SK-N-SH (cell line): ENCODE results near the gene CREG1. TPM values are rescaled to one million over a fixed set of nuclear protein-coding genes. Genes with fewer than 3 reads are reported as not detected.

Source experiments
- CTCF ChIA-PET: fragments of 300-600, 350-600 bp; formaldehyde crosslinking; extraction: SDS; loops from one replicate; lab custom pipeline; 2021; lab: Yijun Ruan, JAX
- POLR2A ChIA-PET: fragments of 350-600 bp; sonication (Branson Sonifier 250); formaldehyde crosslinking; extraction: SDS; loops from one replicate; lab custom pipeline; 2020; ENCODE audit warnings: antibody characterized with exemption, inconsistent platforms; lab: Yijun Ruan, JAX
- DNase-seq: peaks from one replicate; pipeline ENCODE4 v3.0.0; 2012
- H2AFZ ChIP-seq: fragments of 200-600 bp; sonication (generic); 2 replicates; pipeline ENCODE4 v1.8.1; 2016; ENCODE audit warnings: antibody characterized with exemption, mild to moderate bottlenecking, low read depth
- H3F3A ChIP-seq: fragments of 200-600 bp; sonication (generic); replicated peaks from 2 replicates; pipeline ENCODE3; 2016; ENCODE audit warnings: antibody characterized with exemption, mild to moderate bottlenecking; ENCODE audit not compliant: insufficient read depth
- H3K27ac ChIP-seq, 2 experiments: fragments of 200-500 bp in 1 of 2; fragments of 200-600 bp in 1 of 2; sonication (Bioruptor generic) in 1 of 2; sonication (generic), shearing (Covaris generic) in 1 of 2; 2 replicates each; pipeline versions ENCODE4 v1.5.1 to v1.6.1; 2014 to 2016; ENCODE audit warnings: low read depth in 2 of 2, inconsistent platforms in 1 of 2, low read length in 1 of 2, mild to moderate bottlenecking in 1 of 2, mixed read lengths in 1 of 2
- H3K27me3 ChIP-seq: fragments of 200-600 bp; sonication (generic), shearing (Covaris generic); 2 replicates; pipeline ENCODE4 v1.6.1; 2016; ENCODE audit warnings: mixed run types; ENCODE audit not compliant: insufficient read depth
- H3K36me3 ChIP-seq, 2 experiments: fragments of 200-500 bp in 1 of 2; fragments of 200-600 bp in 1 of 2; sonication (Bioruptor generic) in 1 of 2; sonication (generic) in 1 of 2; replicated peaks in 1 of 2; 2 replicates each; pipeline versions ENCODE3 to v1.5.1; 2014 to 2016; ENCODE audit warnings: low read length in 1 of 2, mild to moderate bottlenecking in 1 of 2; ENCODE audit not compliant: insufficient read depth in 2 of 2, control insufficient read depth in 1 of 2
- H3K4me1 ChIP-seq, 2 experiments: fragments of 200-500 bp in 1 of 2; fragments of 200-600 bp in 1 of 2; sonication (Bioruptor generic) in 1 of 2; sonication (generic), shearing (Covaris generic) in 1 of 2; 2 replicates each; pipeline versions ENCODE4 v1.5.1 to v1.6.1; 2014 to 2016; ENCODE audit warnings: low read depth in 1 of 2, low read length in 1 of 2, mixed run types in 1 of 2; ENCODE audit not compliant: insufficient read depth in 2 of 2, control insufficient read depth in 1 of 2
- H3K4me2 ChIP-seq: fragments of 200-600 bp; sonication (generic), shearing (Covaris generic); 2 replicates; pipeline ENCODE4 v1.6.1; 2017; ENCODE audit warnings: mixed run types
- H3K4me3 ChIP-seq, 2 experiments: fragments of 200-500 bp in 1 of 2; fragments of 200-600 bp in 1 of 2; sonication (Bioruptor generic) in 1 of 2; sonication (generic), shearing (Covaris generic) in 1 of 2; 2 replicates each; pipeline versions ENCODE4 v1.5.1 to v1.8.1; 2014 to 2016; ENCODE audit warnings: low read depth in 2 of 2, inconsistent platforms in 1 of 2, low read length in 1 of 2, mild to moderate bottlenecking in 1 of 2, mixed read lengths in 1 of 2, moderate library complexity in 1 of 2
- H3K79me2 ChIP-seq: fragments of 200-600 bp; sonication (generic); 2 replicates; pipeline ENCODE4 v1.8.1; 2017; ENCODE audit warnings: mild to moderate bottlenecking; ENCODE audit not compliant: insufficient read depth
- H3K9ac ChIP-seq: fragments of 200-600 bp; sonication (generic); 2 replicates; pipeline ENCODE4 v1.6.1; 2017; ENCODE audit warnings: mixed run types
- H3K9me2 ChIP-seq: fragments of 200-600 bp; sonication (generic); 2 replicates; pipeline ENCODE4 v1.6.1; 2017; ENCODE audit warnings: mixed run types
- H3K9me3 ChIP-seq: fragments of 200-600 bp; sonication (generic); 2 replicates; pipeline ENCODE4 v1.6.1; 2017; ENCODE audit warnings: mixed run types, mild to moderate bottlenecking, moderate library complexity
- H4K20me1 ChIP-seq: fragments of 200-600 bp; sonication (generic); 2 replicates; pipeline ENCODE4 v1.6.1; 2017; ENCODE audit warnings: mild to moderate bottlenecking, mixed run types; ENCODE audit not compliant: insufficient read depth
- CHD2 ChIP-seq: fragments of 150-350 bp; IDR thresholded peaks from 2 replicates; pipeline ENCODE4 v1.6.1; 2018; ENCODE audit warnings: low read length; ENCODE audit not compliant: partially characterized antibody
- ELF1 ChIP-seq: IDR thresholded peaks from 2 replicates; pipeline ENCODE4 v1.4.0; 2012
- EZH2phosphoT487 ChIP-seq: fragments of 200-600 bp; sonication (generic); IDR thresholded peaks from 2 replicates; pipeline ENCODE4 v1.6.1; 2017; ENCODE audit warnings: low read depth, mixed run types, mild to moderate bottlenecking, antibody characterized with exemption, moderate library complexity, borderline replicate concordance
- FOSL2 ChIP-seq: IDR thresholded peaks from 2 replicates; pipeline ENCODE4 v1.4.0; 2012; ENCODE audit warnings: low read depth, mild to moderate bottlenecking, moderate library complexity, borderline replicate concordance
- FOXM1 ChIP-seq: IDR thresholded peaks from 2 replicates; pipeline ENCODE4 v1.4.0; 2012; ENCODE audit warnings: low read depth, mild to moderate bottlenecking
- JUND ChIP-seq: IDR thresholded peaks from 2 replicates; pipeline ENCODE4 v1.4.0; 2012
- MEF2A ChIP-seq: IDR thresholded peaks from 2 replicates; pipeline ENCODE4 v1.4.0; 2012; ENCODE audit warnings: low read depth, borderline replicate concordance
- NRF1 ChIP-seq: IDR thresholded peaks from 2 replicates; pipeline ENCODE4 v1.6.1; 2012; ENCODE audit warnings: low read depth, mild to moderate bottlenecking, low read length
- POLR2AphosphoS5 ChIP-seq: IDR thresholded peaks from 2 replicates; pipeline ENCODE4 v1.6.1; 2012; ENCODE audit warnings: low read depth, low read length
- RAD21 ChIP-seq: IDR thresholded peaks from 2 replicates; pipeline ENCODE4 v1.6.1; 2012; ENCODE audit warnings: mild to moderate bottlenecking, low read length
- RFX5 ChIP-seq: IDR thresholded peaks from 2 replicates; pipeline ENCODE4 v1.6.1; 2012; ENCODE audit warnings: mild to moderate bottlenecking, improper control_type of control experiment, low read length
- SIN3A ChIP-seq: IDR thresholded peaks from 2 replicates; pipeline ENCODE4 v1.6.1; 2012; ENCODE audit warnings: low read depth, mild to moderate bottlenecking, low read length, moderate library complexity, borderline replicate concordance
- TAF1 ChIP-seq: IDR thresholded peaks from 2 replicates; pipeline ENCODE4 v1.6.1; 2012; ENCODE audit warnings: low read depth, mild to moderate bottlenecking, low read length, moderate library complexity, borderline replicate concordance
- WGBS: methylation state at CpG from one replicate; pipeline ENCODE4 v1.1.6; 2017; ENCODE audit warnings: low lambda C conversion rate; 5-methylcytosine and 5-hydroxymethylcytosine counted together
- polyA plus RNA-seq, 3 experiments: library from polyadenylated mRNA; depleted of rRNA; stranded (reverse); fragments of >200 nt; gene quantifications; 2 replicates each; pipeline ENCODE4 v1.2.3, GENCODE V29; 2012
- TF ChIP-seq, protein P1 (sequence below): fragments of 150-350 bp; IDR thresholded peaks from 2 replicates; pipeline ENCODE4 v1.6.1; 2017; ENCODE audit warnings: antibody characterized with exemption, low read length, low read depth, borderline replicate concordance
- TF ChIP-seq, protein P2 (sequence below): IDR thresholded peaks from 2 replicates; pipeline ENCODE4 v1.4.0; 2012; ENCODE audit warnings: low read depth, borderline replicate concordance
- TF ChIP-seq, protein P3 (sequence below): fragments of 200-600 bp; sonication (generic); IDR thresholded peaks from 2 replicates; pipeline ENCODE4 v1.6.1; 2017; ENCODE audit warnings: antibody characterized with exemption, mild to moderate bottlenecking, moderate library complexity

The CREG1 gene
- polyA plus RNA-seq, 1 of the 3 experiments (the other 2 are of a cell fraction): 26.1 TPM

- ChIA-PET CTCF (interaction anchor here (0.7 to 3.9 kb wide), 6 partner anchors 16 to 248 kb away, joined by 3 to 13 read pairs (median 5); no protein-coding TSS in a partner anchor), POLR2A (no interaction called here)
- H3K9me2 ChIP-seq: no peaks in the 10 kb centered on the region
- H3K4me3 ChIP-seq: no peak overlapping the region
- TF ChIP-seq FOSL2 (no peak), ELF1 (no peak), NRF1 (no peak), FOXM1 (no peak)
- TF ChIP-seq, protein P1, sequence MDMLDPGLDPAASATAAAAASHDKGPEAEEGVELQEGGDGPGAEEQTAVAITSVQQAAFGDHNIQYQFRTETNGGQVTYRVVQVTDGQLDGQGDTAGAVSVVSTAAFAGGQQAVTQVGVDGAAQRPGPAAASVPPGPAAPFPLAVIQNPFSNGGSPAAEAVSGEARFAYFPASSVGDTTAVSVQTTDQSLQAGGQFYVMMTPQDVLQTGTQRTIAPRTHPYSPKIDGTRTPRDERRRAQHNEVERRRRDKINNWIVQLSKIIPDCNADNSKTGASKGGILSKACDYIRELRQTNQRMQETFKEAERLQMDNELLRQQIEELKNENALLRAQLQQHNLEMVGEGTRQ: no peak
- TF ChIP-seq, protein P2, sequence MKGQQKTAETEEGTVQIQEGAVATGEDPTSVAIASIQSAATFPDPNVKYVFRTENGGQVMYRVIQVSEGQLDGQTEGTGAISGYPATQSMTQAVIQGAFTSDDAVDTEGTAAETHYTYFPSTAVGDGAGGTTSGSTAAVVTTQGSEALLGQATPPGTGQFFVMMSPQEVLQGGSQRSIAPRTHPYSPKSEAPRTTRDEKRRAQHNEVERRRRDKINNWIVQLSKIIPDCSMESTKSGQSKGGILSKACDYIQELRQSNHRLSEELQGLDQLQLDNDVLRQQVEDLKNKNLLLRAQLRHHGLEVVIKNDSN: no peak
- no peak overlapping the region for H3K9ac ChIP-seq
- DNase-seq: no peak
- H4K20me1 ChIP-seq: no peaks in the 10 kb centered on the region
- 74% methylated on average over 15 of the region's 19 CpGs for WGBS
- H3K36me3 ChIP-seq: no peaks in the 10 kb centered on the region
- H3K79me2 ChIP-seq: no peaks in the 10 kb centered on the region
- no peaks in the 10 kb centered on the region; the same call in 1 of the 2 replicates for H3K27me3 ChIP-seq
- no peaks in the 10 kb centered on the region for H3K4me1 ChIP-seq
- H3F3A ChIP-seq: no peaks in the 10 kb centered on the region
- H2AFZ ChIP-seq: no peak overlapping the region
- H3K27ac ChIP-seq: no peak overlapping the region
- no peak overlapping the region for H3K4me2 ChIP-seq
- no peaks in the 10 kb centered on the region for H3K9me3 ChIP-seq
Observed at GRCh38 chr1:167516404-167517388, 36.9 kb downstream of the CREG1 start.

DNA sequence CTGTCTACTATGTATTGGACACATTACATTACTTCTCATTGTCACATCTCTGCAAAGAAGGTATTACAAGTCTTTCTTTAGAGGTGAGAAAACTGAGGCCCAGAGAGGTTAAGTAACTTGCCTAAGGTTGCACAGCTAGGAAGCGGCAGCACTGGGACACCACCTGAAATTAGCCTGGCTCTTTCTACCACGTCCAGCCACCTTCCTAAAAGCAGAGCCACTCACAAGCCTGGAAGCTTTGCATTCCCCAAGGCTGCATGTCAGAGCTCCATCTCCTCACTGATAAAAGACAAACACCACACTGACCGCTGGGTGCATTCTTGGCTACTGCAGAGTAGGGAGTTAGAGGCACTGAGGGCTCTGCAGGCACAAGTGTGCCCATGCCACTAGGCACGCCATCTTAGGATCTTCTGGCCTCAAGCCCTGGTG is 37.7 kb downstream of the CREG1 start:
- no peak for TF ChIP-seq FOSL2
- no peak for TF ChIP-seq MEF2A
- TF ChIP-seq RFX5: no peak
- no peak for TF ChIP-seq POLR2AphosphoS5
- TF ChIP-seq, protein P1: no peak
- TF ChIP-seq SIN3A: no peak
- TF ChIP-seq TAF1: no peak
- no peak for TF ChIP-seq FOXM1
- no peak for TF ChIP-seq JUND
- TF ChIP-seq RAD21: no peak
- no peak for TF ChIP-seq EZH2phosphoT487
- TF ChIP-seq, protein P3, sequence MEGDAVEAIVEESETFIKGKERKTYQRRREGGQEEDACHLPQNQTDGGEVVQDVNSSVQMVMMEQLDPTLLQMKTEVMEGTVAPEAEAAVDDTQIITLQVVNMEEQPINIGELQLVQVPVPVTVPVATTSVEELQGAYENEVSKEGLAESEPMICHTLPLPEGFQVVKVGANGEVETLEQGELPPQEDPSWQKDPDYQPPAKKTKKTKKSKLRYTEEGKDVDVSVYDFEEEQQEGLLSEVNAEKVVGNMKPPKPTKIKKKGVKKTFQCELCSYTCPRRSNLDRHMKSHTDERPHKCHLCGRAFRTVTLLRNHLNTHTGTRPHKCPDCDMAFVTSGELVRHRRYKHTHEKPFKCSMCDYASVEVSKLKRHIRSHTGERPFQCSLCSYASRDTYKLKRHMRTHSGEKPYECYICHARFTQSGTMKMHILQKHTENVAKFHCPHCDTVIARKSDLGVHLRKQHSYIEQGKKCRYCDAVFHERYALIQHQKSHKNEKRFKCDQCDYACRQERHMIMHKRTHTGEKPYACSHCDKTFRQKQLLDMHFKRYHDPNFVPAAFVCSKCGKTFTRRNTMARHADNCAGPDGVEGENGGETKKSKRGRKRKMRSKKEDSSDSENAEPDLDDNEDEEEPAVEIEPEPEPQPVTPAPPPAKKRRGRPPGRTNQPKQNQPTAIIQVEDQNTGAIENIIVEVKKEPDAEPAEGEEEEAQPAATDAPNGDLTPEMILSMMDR: no peak
- no peak for TF ChIP-seq CHD2
- no peak overlapping the region for H3K4me3 ChIP-seq
- no peaks in the 10 kb centered on the region for H3K9me3 ChIP-seq
- no peak overlapping the region for H2AFZ ChIP-seq
- H3K4me2 ChIP-seq: no peak overlapping the region
- POLR2A ChIA-PET: no interaction called here
- no peaks in the 10 kb centered on the region for H3K36me3 ChIP-seq
- WGBS: 62% methylated on average over 3 of the region's 4 CpGs
- no peaks in the 10 kb centered on the region for H4K20me1 ChIP-seq
- H3K79me2 ChIP-seq: no peaks in the 10 kb centered on the region
- H3K27me3 ChIP-seq: no peaks in the 10 kb centered on the region; the same call in 1 of the 2 replicates
- H3K27ac ChIP-seq: no peak overlapping the region
- no peak for DNase-seq
- H3F3A ChIP-seq: no peaks in the 10 kb centered on the region
- no peak overlapping the region for H3K9ac ChIP-seq
- CTCF ChIA-PET: interaction anchor here (1.3 to 3.9 kb wide), 7 partner anchors 17 to 606 kb away, joined by 3 to 13 read pairs (median 6); no protein-coding TSS in a partner anchor
- no peaks in the 10 kb centered on the region for H3K4me1 ChIP-seq
- no peaks in the 10 kb centered on the region for H3K9me2 ChIP-seq
